ENCODE data around the gene SEL1L3. TPM values are rescaled to one million over a fixed set of nuclear protein-coding genes. Genes with fewer than 3 reads are reported as not detected.

SEL1L3 gene
- total RNA-seq, 1 experiment from 2014 or later: 48.3 TPM

- no peak overlapping the region for H3K23ac ChIP-seq (ENCODE audit: insufficient read length, low read depth, low read length)
- H3K9me3 ChIP-seq (ENCODE audit: control insufficient read depth, low read depth, low read length): no peaks in the 10 kb centered on the region
- Mint-ChIP-seq H3K4me3 (no peak overlapping the region), H3K27ac (no peak overlapping the region), H3K9me3 (no peaks in the 10 kb centered on the region), H3K4me1 (peaks cover 44 to 47% of the 10 kb centered on the region in 2 experiments), H3K27me3 (ENCODE audit: low read depth) (no peaks in the 10 kb centered on the region), H3K36me3 (ENCODE audit: insufficient read depth in 1 of 3, low read depth in 3 of 3) (peaks cover 19 to 69% (median 45%) of the 10 kb centered on the region in 3 experiments)
- no peak for DNase-seq
- no peaks in the 10 kb centered on the region for H3K27me3 ChIP-seq (ENCODE audit: insufficient read depth, low read length)
- H2BK15ac ChIP-seq (ENCODE audit: low read depth, low read length): no peak overlapping the region
- H2BK5ac ChIP-seq (ENCODE audit: insufficient read length, low read length): no peak overlapping the region
- H2BK120ac ChIP-seq (ENCODE audit: low read depth, low read length, poor library complexity, severe bottlenecking): no peak overlapping the region
- no peaks in the 10 kb centered on the region for H4K20me1 ChIP-seq (ENCODE audit: control insufficient read depth, insufficient read depth, insufficient read length)
- H3K4ac ChIP-seq (ENCODE audit: low read depth, low read length): no peak overlapping the region
- no peak overlapping the region for H3K4me2 ChIP-seq (ENCODE audit: insufficient read depth, insufficient read length, low read length)
- H3K9ac ChIP-seq (ENCODE audit: extremely low read depth, insufficient read length, low read length): no peak overlapping the region
- no peak for TF ChIP-seq CTCF (conservative IDR thresholded peaks at IDR 0.05)
- no peak overlapping the region for H3K14ac ChIP-seq (ENCODE audit: insufficient read depth, low read length)
- H3K79me2 ChIP-seq (ENCODE audit: insufficient read depth, low read length): no peaks in the 10 kb centered on the region
- no peak overlapping the region for H2BK12ac ChIP-seq (ENCODE audit: insufficient read length, low read depth, low read length)
- H2AFZ ChIP-seq (ENCODE audit: low read length): no peak overlapping the region
- H3K27ac ChIP-seq (ENCODE audit: insufficient read length, low read depth, low read length): no peak overlapping the region
- no peak overlapping the region for H4K91ac ChIP-seq (ENCODE audit: insufficient read length, low read depth, low read length)
- no peak overlapping the region for H3K18ac ChIP-seq (ENCODE audit: insufficient read length, low read depth, low read length)
- WGBS (ENCODE audit: extremely low coverage, insufficient read length, low lambda C conversion rate): no CpG with 5 or more reads among the region's 2 CpGs
- H4K5ac ChIP-seq (ENCODE audit: insufficient read length, low read depth, low read length): no peak overlapping the region
- no peak overlapping the region for H2AK5ac ChIP-seq (ENCODE audit: insufficient read length, low read length)
- no peaks in the 10 kb centered on the region for H3K23me2 ChIP-seq (ENCODE audit: insufficient read length, low read depth, low read length, poor library complexity, severe bottlenecking)
- no peak overlapping the region for H3K56ac ChIP-seq (ENCODE audit: insufficient read length, low read depth, low read length)
- H2BK20ac ChIP-seq (ENCODE audit: low read depth, low read length, poor library complexity, severe bottlenecking): no peak overlapping the region
- peaks cover 11% of the 10 kb centered on the region; the same call in 1 of the 2 replicates for H3K4me1 ChIP-seq (ENCODE audit: insufficient read depth, low read length)
- H3T11ph ChIP-seq (ENCODE audit: low read length): no peak overlapping the region
- H4K8ac ChIP-seq (replicated peaks; ENCODE audit: insufficient read length, low read depth, low read length): no peak overlapping the region
- H3K79me1 ChIP-seq (ENCODE audit: insufficient read depth, low read depth, low read length, poor library complexity, severe bottlenecking): no peaks in the 10 kb centered on the region
Measured at GRCh38 chr4:25818371-25818871, 44.4 kb downstream of the SEL1L3 start.

Measured in H9 (cell line).